Omental fat pad (tissue), 4 donors: ENCODE measurements around the gene TFR2. TPM values are rescaled to one million over a fixed set of nuclear protein-coding genes. Genes with fewer than 3 reads are reported as not detected.

Experiments
- ATAC-seq: fragments of 150-250 bp; one replicate; pipeline ENCODE4 v1.9.1; 2016; ENCODE audit warnings: mild to moderate bottlenecking, moderate library complexity; ENCODE audit not compliant: low FRiP score
- DNase-seq: peaks from one replicate; pipeline ENCODE4 v3.0.0-alpha.2; 2019; ENCODE audit warnings: low spot score
- CTCF ChIP-seq, 3 donors: fragments of 450-650 bp; IDR thresholded peaks; one replicate each; pipeline ENCODE4 v1.5.1; 2016 to 2017; ENCODE audit warnings: antibody characterized with exemption in 3 of 3, mild to moderate bottlenecking in 3 of 3, moderate library complexity in 2 of 3
- total RNA-seq, 4 donors: library from RNA; depleted of rRNA; stranded (reverse); fragments of >200 nt; gene quantifications; one replicate each; pipeline ENCODE4 v1.1.0, GENCODE V29; 2016

The TFR2 gene
- total RNA-seq, 4 donors from 2014 or later: 0.60 TPM; not detected in 3

GRCh38 chr7:100577103-100577502 lies 64.2 kb downstream of the TFR2 start:
- ATAC-seq: no peak
- TF ChIP-seq CTCF (IDR thresholded peaks at IDR 0.05): no peak
- DNase-seq: no peak

- TF ChIP-seq CTCF (IDR thresholded peaks at IDR 0.05): no peak
- ATAC-seq (no peak), DNase-seq (no peak)
Observed at GRCh38 chr7:100576384-100576993, 64.9 kb downstream of the TFR2 start.

- DNase-seq (no peak), ATAC-seq (no peak)
Observed at GRCh38 chr7:100575746-100576383, 65.5 kb downstream of the TFR2 start.

GRCh38 chr7:100575206-100575631 lies 66.1 kb downstream of the TFR2 start:
- ATAC-seq (no peak), DNase-seq (no peak)
- TF ChIP-seq CTCF (IDR thresholded peaks at IDR 0.05): no peak

More at GRCh38 chr7:100575746-100576383, 65.5 kb downstream of the TFR2 start:
- TF ChIP-seq CTCF (IDR thresholded peaks at IDR 0.05): no peak

- DNase-seq (no peak), ATAC-seq (no peak)
- no peak for TF ChIP-seq CTCF (IDR thresholded peaks at IDR 0.05)
Observed at GRCh38 chr7:100574362-100575205, 66.8 kb downstream of the TFR2 start.

GRCh38 chr7:100573691-100574361 lies 67.5 kb downstream of the TFR2 start, which contains the start of gene SAP25:
Gene SAP25, minus strand, starts transcription at chr7:100573900. Its CDS starts 158 bp downstream, at chr7:100573742.
- TF ChIP-seq CTCF (IDR thresholded peaks at IDR 0.05): no peak

More at GRCh38 chr7:100573691-100574361, 67.5 kb downstream of the TFR2 start, which contains the start of gene SAP25:
- ATAC-seq (no peak), DNase-seq (no peak)
